Bronchial epithelial cell (primary cell): ENCODE measurements around the gene DPP10. TPM values are rescaled to one million over a fixed set of nuclear protein-coding genes. Genes with fewer than 3 reads are reported as not detected.
A peak's percentile ranks its signal among the peaks of the same experiment; 100 is the strongest.

Source experiments
- DNase-seq: peaks from one replicate; pipeline ENCODE4 v3.0.0-alpha.2; 2010; ENCODE audit warnings: low read depth
- FAIRE-seq: peaks from 2 replicates; lab custom pipeline; 2011; peaks lifted over from hg19 to GRCh38; lab: Jason Lieb, UNC
- H3K27me3 ChIP-seq: 2 replicates; pipeline ENCODE4 v1.5.1; 2011; ENCODE audit warnings: low read length; ENCODE audit not compliant: control insufficient read depth, insufficient read depth
- H3K36me3 ChIP-seq: 2 replicates; pipeline ENCODE4 v1.5.1; 2011; ENCODE audit warnings: low read length; ENCODE audit not compliant: control insufficient read depth, insufficient read depth
- H3K4me3 ChIP-seq: 2 replicates; pipeline ENCODE4 v1.5.1; 2011; ENCODE audit warnings: mild to moderate bottlenecking, low read depth, low read length, control low read depth
- CTCF ChIP-seq: IDR thresholded peaks from 2 replicates; pipeline ENCODE4 v1.5.1; 2011; ENCODE audit warnings: mild to moderate bottlenecking, moderate library complexity, low read length, control low read depth, inconsistent platforms; ENCODE audit not compliant: insufficient read depth, severe bottlenecking
- total RNA-seq: library from RNA; depleted of rRNA; stranded (reverse); fragments of >200 nt; gene quantifications from 2 replicates; pipeline ENCODE4 v1.2.1, GENCODE V29; 2014

DPP10 gene
- total RNA-seq, 1 donor from 2014 or later = 0.26 TPM

GRCh38 chr2:115572746-115573145 lies 1130.3 kb downstream of the DPP10 start:
- TF ChIP-seq CTCF = no peak
- Histone ChIP-seq H3K36me3 (no peaks in the 10 kb centered on the region), H3K27me3 (no peaks in the 10 kb centered on the region), H3K4me3 (no peak overlapping the region)
- DNase-seq = no peak
- no peak for FAIRE-seq

DNA sequence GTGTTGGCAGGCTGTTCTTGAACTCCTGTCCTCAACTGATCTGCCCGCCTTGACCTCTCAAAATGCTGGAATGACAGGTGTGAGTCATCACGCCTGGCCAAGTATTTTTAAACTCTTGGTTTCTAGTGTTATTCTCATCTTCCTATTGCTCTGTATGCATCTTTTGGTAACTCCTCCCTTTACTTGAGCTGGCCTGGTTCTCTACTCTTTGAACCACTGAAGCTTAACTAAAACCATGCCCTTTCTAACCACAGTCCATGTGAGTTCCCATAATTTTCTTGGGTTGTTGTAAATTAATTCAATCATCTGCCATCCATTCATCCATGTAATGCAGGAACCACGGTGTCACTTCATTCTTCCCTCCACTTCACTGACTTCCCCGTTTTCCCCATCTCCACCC lies 1131.3 kb downstream of the DPP10 start:
- no peak for DNase-seq
- H3K27me3 ChIP-seq = no peaks in the 10 kb centered on the region
- no peaks in the 10 kb centered on the region for H3K36me3 ChIP-seq
- TF ChIP-seq CTCF = no peak
- no peak for FAIRE-seq
- H3K4me3 ChIP-seq = no peak overlapping the region

- TF ChIP-seq CTCF = no peak
- Histone ChIP-seq H3K4me3 (no peak overlapping the region), H3K27me3 (no peaks in the 10 kb centered on the region), H3K36me3 (no peaks in the 10 kb centered on the region)
- no peak for DNase-seq
- FAIRE-seq = no peak
Observed at GRCh38 chr2:115574667-115575066, 1132.2 kb downstream of the DPP10 start.

- no peak for TF ChIP-seq CTCF
- Histone ChIP-seq H3K27me3 (no peaks in the 10 kb centered on the region), H3K36me3 (no peaks in the 10 kb centered on the region), H3K4me3 (no peak overlapping the region)
- DNase-seq (no peak), FAIRE-seq (no peak)
Observed at GRCh38 chr2:115580784-115581183, 1138.3 kb downstream of the DPP10 start.

GRCh38 chr2:115584507-115584906 lies 1142.1 kb downstream of the DPP10 start:
- no peak for TF ChIP-seq CTCF
- H3K27me3 ChIP-seq = no peaks in the 10 kb centered on the region
- peak; percentile 55 for FAIRE-seq

GRCh38 chr2:115596659-115597375 lies 1154.4 kb downstream of the DPP10 start:
- FAIRE-seq = no peak

More at GRCh38 chr2:115584507-115584906, 1142.1 kb downstream of the DPP10 start:
- no peaks in the 10 kb centered on the region for H3K36me3 ChIP-seq
- no peak for DNase-seq
- no peak overlapping the region for H3K4me3 ChIP-seq

More at GRCh38 chr2:115596659-115597375, 1154.4 kb downstream of the DPP10 start:
- no peak for TF ChIP-seq CTCF
- H3K36me3 ChIP-seq = no peaks in the 10 kb centered on the region
- H3K27me3 ChIP-seq = no peaks in the 10 kb centered on the region
- DNase-seq = no peak
- H3K4me3 ChIP-seq = no peak overlapping the region
